Right lung (tissue), 5 donors: ENCODE measurements around the gene OR56B4. TPM values are rescaled to one million over a fixed set of nuclear protein-coding genes. Genes with fewer than 3 reads are reported as not detected.
"Not testable (repeated sequence)": the region's sequence is repeated elsewhere in the genome, so short reads cannot be mapped to it uniquely, and the experiment has no call there.

Source experiments
- DNase-seq, 2 donors: peaks; one replicate each; pipeline ENCODE4 v3.0.0-alpha.2; 2013
- polyA plus RNA-seq, 5 donors: library from polyadenylated mRNA; unstranded; fragments of 120-200 nt; gene quantifications; one replicate each; pipeline versions ENCODE4 v1.2.1 to v1.2.3, GENCODE V29; 2013; ENCODE audit warnings: inconsistent platforms in 1 of 5, low replicate concordance in 1 of 5; ENCODE audit not compliant: insufficient read length in 5 of 5, insufficient read depth in 1 of 5

OR56B4 gene
- polyA plus RNA-seq, 5 donors, result 0.13 to 0.29 TPM; not detected in 3

- not testable (repeated sequence) for DNase-seq
These were observed 36.3 kb downstream of the OR56B4 start for GRCh38 chr11:6143737-6144136.

DNA sequence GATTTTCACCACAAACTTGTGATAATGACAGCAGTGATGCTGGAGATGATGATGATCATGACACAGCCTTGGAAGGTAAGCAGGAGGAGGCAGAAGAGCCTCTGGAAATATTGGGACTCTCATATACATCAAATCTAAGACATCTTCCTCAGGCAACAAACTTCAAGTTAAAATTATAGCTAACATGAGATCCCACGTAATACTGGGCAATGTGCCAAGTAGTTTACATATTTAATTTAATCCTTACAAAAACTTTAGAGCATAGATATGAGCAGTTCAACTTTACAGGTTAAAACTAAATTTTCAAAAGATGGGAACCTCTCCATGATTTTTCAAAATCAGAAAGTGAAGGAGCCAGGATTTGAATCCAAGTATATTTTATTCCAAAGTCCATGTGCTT lies 43.6 kb downstream of the OR56B4 start:
- no peak for DNase-seq

DNA sequence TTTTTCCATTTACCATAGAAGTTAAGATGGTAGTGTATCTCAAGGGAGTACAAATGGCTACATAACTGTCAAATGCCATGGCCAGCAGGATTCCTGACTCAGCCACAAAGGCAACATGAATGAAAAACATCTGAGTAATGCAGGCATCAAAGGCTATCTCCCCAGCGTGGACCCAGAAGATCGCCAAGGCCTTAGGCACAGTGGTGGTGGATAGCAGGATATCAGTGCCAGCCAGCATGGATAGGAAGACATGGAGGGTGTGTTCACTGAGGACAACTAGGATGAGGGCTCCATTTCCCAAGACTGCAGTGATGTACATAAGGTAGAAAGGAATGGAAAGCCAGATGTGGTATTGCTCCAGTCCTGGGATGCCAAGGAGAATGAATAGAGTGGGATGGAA lies 44.6 kb downstream of the OR56B4 start:
- no peak for DNase-seq

- DNase-seq, result no peak
These were observed 49.3 kb downstream of the OR56B4 start for GRCh38 chr11:6156628-6157359.

Other genes starting within 250 kb of the OR56B4 start
- gene OR52E8, start 250.0 kb upstream of the OR56B4 start, polyA plus RNA-seq, result not detected
- gene OR52E4, start 227.1 kb upstream of the OR56B4 start, polyA plus RNA-seq, result not detected
- gene OR52E5, start 214.5 kb upstream of the OR56B4 start, polyA plus RNA-seq, result not detected
- gene OR56A3, start 165.4 kb upstream of the OR56B4 start, polyA plus RNA-seq, result not detected
- not detected for gene OR56A5, start 139.2 kb upstream of the OR56B4 start, polyA plus RNA-seq
- not detected for gene OR52L1, start 120.7 kb upstream of the OR56B4 start, polyA plus RNA-seq
- gene OR56A4, start 100.7 kb upstream of the OR56B4 start, polyA plus RNA-seq, result under 1 TPM in 4 of 5 donors, not detected in 1; 0.04 to 0.13 (median 0.05) TPM
- not detected for gene OR56A1, start 76.9 kb upstream of the OR56B4 start, polyA plus RNA-seq
- not detected for gene OR52B2, start 62.6 kb downstream of the OR56B4 start, polyA plus RNA-seq
- gene OR52W1, start 91.5 kb downstream of the OR56B4 start, polyA plus RNA-seq, result under 1 TPM in 1 of 5 donors, not detected in 4; 0.22 TPM
- gene C11orf42, start 97.9 kb downstream of the OR56B4 start, polyA plus RNA-seq, result 1 to 10 TPM in 3 of 5 donors, under 1 TPM in 2; 0.60 to 1.8 (median 1.1) TPM
- 10 to 100 TPM; 45.8 to 65.5 (median 60.2) TPM for gene FHIP1B, start 127.0 kb downstream of the OR56B4 start, polyA plus RNA-seq
- gene CNGA4, start 131.4 kb downstream of the OR56B4 start, polyA plus RNA-seq, result 1 to 10 TPM; 1.2 to 1.9 (median 1.5) TPM
- gene CCKBR, start 152.2 kb downstream of the OR56B4 start, polyA plus RNA-seq, result under 1 TPM; 0.18 to 0.31 (median 0.25) TPM
- 10 to 100 TPM; 16.1 to 53.1 (median 23.8) TPM for gene CAVIN3, start 212.8 kb downstream of the OR56B4 start, polyA plus RNA-seq